CD4-positive, CD25-positive, alpha-beta regulatory T cell (primary cell): ENCODE data around the gene ATP1A4. TPM values are rescaled to one million over a fixed set of nuclear protein-coding genes. Genes with fewer than 3 reads are reported as not detected.

Source experiments
- ATAC-seq, 2 donors: fragments of 150-1000 bp; cut with Tn5 transposase; one replicate each; pipeline ENCODE4 v1.10.0; 2021; ENCODE audit warnings: low read depth in 2 of 2, moderate number of reproducible peaks in 2 of 2, moderate library complexity in 1 of 2
- DNase-seq, 3 donors: peaks; one replicate each; pipeline versions ENCODE4 v3.0.0 to v3.0.0-alpha.2; 2012 to 2022; ENCODE audit warnings: mixed read lengths in 1 of 3
- H3K27ac ChIP-seq: one replicate; pipeline ENCODE4 v1.7.0; 2013; ENCODE audit warnings: mild to moderate bottlenecking, low read length; ENCODE audit not compliant: insufficient read depth, poor library complexity, severe bottlenecking
- H3K27me3 ChIP-seq: one replicate; pipeline ENCODE4 v1.7.0; 2013; ENCODE audit warnings: low read length; ENCODE audit not compliant: control insufficient read depth, insufficient read depth
- H3K36me3 ChIP-seq: one replicate; pipeline ENCODE4 v1.7.0; 2013; ENCODE audit warnings: mild to moderate bottlenecking, low read length, moderate library complexity; ENCODE audit not compliant: control insufficient read depth, insufficient read depth
- H3K4me1 ChIP-seq: 2 replicates; pipeline ENCODE4 v1.7.0; 2013; ENCODE audit warnings: mild to moderate bottlenecking, low read length; ENCODE audit not compliant: insufficient read depth, control insufficient read depth, poor library complexity, severe bottlenecking
- H3K4me3 ChIP-seq: one replicate; pipeline ENCODE4 v1.7.0; 2013; ENCODE audit warnings: low read depth, mild to moderate bottlenecking, low read length, moderate library complexity
- H3K9me3 ChIP-seq, 2 experiments: 1 replicate in 1 of 2; 2 replicates in 1 of 2; pipeline ENCODE4 v1.7.0; 2013; ENCODE audit warnings: low read length in 2 of 2, mild to moderate bottlenecking in 1 of 2, moderate library complexity in 1 of 2; ENCODE audit not compliant: control insufficient read depth in 2 of 2
- H3K27ac Mint-ChIP-seq, 3 donors: one replicate each; pipeline ENCODE4 v1.8.0; 2020 to 2022; ENCODE audit warnings: mild to moderate bottlenecking in 3 of 3, mixed read lengths in 3 of 3, moderate library complexity in 2 of 3
- H3K27me3 Mint-ChIP-seq: one replicate; pipeline ENCODE4 v1.8.0; 2022; ENCODE audit warnings: mild to moderate bottlenecking, mixed read lengths
- H3K36me3 Mint-ChIP-seq: one replicate; pipeline ENCODE4 v1.8.0; 2020; ENCODE audit warnings: mixed read lengths
- H3K4me1 Mint-ChIP-seq, 4 donors: one replicate each; pipeline ENCODE4 v1.8.0; 2020 to 2022; ENCODE audit warnings: mixed read lengths in 4 of 4, mild to moderate bottlenecking in 1 of 4
- H3K4me3 Mint-ChIP-seq, 4 donors: one replicate each; pipeline ENCODE4 v1.8.0; 2020 to 2022; ENCODE audit warnings: mild to moderate bottlenecking in 4 of 4, mixed read lengths in 4 of 4, moderate library complexity in 3 of 4
- H3K9me3 Mint-ChIP-seq, 7 donors: one replicate each; pipeline ENCODE4 v1.8.0; 2020 to 2022; ENCODE audit warnings: mixed read lengths in 7 of 7, mild to moderate bottlenecking in 3 of 7, moderate library complexity in 2 of 7
- polyA plus RNA-seq, 4 donors: library from polyadenylated mRNA; unstranded; fragments of 300-500 nt; fragmentation: Illumina TruSeq; gene quantifications; one replicate each; pipeline ENCODE4 v1.2.3, GENCODE V29; 2021
- total RNA-seq: library from RNA; stranded (reverse); gene quantifications from one replicate; pipeline ENCODE4 v1.2.3, GENCODE V29; 2022

The ATP1A4 gene
- total and polyA plus RNA-seq, 5 donors from 2014 or later = not detected

DNA sequence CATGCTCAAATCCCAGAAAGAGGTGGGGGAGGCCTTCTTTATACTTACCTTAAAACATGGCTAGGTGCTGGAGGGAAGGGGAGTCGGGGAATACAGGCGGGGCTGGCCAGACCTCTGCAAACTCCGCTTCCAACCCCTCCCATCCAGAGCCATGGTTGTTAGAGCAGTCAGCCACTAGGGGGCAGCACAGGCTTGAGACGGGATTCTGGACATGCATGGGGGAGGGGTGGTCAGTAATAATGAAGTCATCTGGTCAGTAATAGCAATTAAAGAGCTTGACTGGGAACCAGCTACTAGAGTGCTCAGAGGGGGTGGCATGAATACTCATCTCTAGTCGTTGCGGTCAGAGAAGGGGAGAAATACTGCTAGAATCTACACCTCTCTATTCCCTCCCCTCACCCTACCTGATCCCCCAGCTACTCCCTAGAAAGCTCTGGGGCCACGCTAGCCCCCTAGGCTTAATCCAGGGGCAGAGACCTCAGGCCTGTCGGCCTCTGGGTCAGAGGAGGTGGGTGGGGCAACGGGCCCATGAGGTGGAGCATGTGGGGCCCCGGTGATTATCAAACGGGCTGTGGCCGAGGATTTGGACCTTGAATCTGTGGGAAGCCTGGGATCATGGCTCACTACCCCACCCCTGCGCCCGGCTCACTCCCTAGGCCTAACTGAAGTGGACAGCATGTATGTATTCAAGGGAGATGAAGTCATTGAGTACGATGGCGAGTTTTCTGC lies 41.9 kb downstream of the ATP1A4 start:
- Mint-ChIP-seq H3K27me3 (peaks cover 5% of the 10 kb centered on the region), H3K36me3 (no peaks in the 10 kb centered on the region), H3K4me1 (no peaks in the 10 kb centered on the region), H3K27ac (no peak overlapping the region), H3K9me3 (no peaks in the 10 kb centered on the region), H3K4me3 (no peak overlapping the region)
- ATAC-seq = peak; percentile 72 to 80
- no peak overlapping the region for H3K4me3 ChIP-seq
- H3K27me3 ChIP-seq = no peaks in the 10 kb centered on the region
- DNase-seq = peak; percentile 70 to 72 (median 71)
- H3K4me1 ChIP-seq = no peaks in the 10 kb centered on the region
- H3K27ac ChIP-seq = no peak overlapping the region
- H3K9me3 ChIP-seq = no peaks in the 10 kb centered on the region
- H3K36me3 ChIP-seq = no peaks in the 10 kb centered on the region

DNA sequence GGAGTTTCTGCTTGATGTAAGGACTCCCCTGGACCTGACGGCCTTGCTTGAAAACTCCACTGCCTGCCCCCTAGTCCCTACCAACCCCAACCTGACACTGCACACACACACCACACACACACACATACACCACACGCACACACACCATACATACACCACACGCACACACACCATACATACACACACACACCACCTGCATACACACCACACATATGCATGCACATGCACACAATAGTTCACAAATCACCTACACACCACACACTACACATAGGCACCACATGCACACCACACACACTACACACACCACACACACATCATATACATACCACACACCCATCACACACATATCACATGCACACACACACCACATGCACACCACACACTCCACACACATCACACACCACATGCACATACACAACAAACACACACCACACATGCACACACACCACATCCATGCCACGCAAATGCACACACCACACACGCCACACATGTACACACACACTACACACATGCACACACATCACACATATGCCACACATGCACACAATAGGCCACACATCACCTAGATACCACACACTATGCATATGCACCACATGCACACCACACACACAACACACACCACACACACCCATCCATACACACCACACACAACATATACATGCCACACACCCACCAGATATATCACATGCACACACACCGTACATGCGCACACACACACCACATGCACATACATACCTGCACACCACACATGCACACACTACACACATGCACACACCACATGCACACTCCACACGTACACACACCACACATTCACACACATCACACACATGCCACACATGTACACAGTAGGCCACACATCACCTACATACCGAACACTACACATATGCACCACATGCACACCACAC lies 42.7 kb downstream of the ATP1A4 start:
- no peak for DNase-seq
- peaks cover 5% of the 10 kb centered on the region for H3K27me3 Mint-ChIP-seq
- H3K27ac Mint-ChIP-seq = no peak overlapping the region
- Histone ChIP-seq H3K27me3 (no peaks in the 10 kb centered on the region), H3K27ac (no peak overlapping the region), H3K4me1 (no peaks in the 10 kb centered on the region), H3K9me3 (no peaks in the 10 kb centered on the region), H3K4me3 (no peak overlapping the region), H3K36me3 (no peaks in the 10 kb centered on the region)
- no peak overlapping the region for H3K4me3 Mint-ChIP-seq
- H3K4me1 Mint-ChIP-seq = no peaks in the 10 kb centered on the region
- no peaks in the 10 kb centered on the region for H3K36me3 Mint-ChIP-seq
- ATAC-seq = no peak
- no peaks in the 10 kb centered on the region for H3K9me3 Mint-ChIP-seq

DNA sequence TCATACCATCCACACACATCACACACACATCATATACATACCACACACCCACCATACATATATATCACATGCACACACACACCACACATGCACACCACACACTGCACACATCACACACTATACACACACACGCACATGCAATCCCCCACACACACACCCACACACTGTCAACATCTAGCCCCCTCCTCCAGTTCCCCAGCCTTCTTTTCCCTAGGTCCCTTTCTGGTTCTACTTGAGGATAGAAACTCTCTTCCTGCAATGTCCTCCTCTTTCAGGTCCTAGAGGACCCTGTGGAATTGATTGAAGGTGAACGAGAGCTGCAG lies 43.3 kb downstream of the ATP1A4 start:
- H3K27me3 ChIP-seq = no peaks in the 10 kb centered on the region
- H3K27me3 Mint-ChIP-seq = peaks cover 5% of the 10 kb centered on the region
- H3K36me3 ChIP-seq = no peaks in the 10 kb centered on the region
- DNase-seq = no peak
- no peaks in the 10 kb centered on the region for H3K9me3 ChIP-seq
- no peaks in the 10 kb centered on the region for H3K36me3 Mint-ChIP-seq
- H3K9me3 Mint-ChIP-seq = no peaks in the 10 kb centered on the region
- H3K27ac Mint-ChIP-seq = no peak overlapping the region
- H3K4me3 ChIP-seq = no peak overlapping the region
- H3K27ac ChIP-seq = no peak overlapping the region
- no peak for ATAC-seq
- H3K4me3 Mint-ChIP-seq = no peak overlapping the region
- H3K4me1 ChIP-seq = no peaks in the 10 kb centered on the region
- H3K4me1 Mint-ChIP-seq = no peaks in the 10 kb centered on the region

DNA sequence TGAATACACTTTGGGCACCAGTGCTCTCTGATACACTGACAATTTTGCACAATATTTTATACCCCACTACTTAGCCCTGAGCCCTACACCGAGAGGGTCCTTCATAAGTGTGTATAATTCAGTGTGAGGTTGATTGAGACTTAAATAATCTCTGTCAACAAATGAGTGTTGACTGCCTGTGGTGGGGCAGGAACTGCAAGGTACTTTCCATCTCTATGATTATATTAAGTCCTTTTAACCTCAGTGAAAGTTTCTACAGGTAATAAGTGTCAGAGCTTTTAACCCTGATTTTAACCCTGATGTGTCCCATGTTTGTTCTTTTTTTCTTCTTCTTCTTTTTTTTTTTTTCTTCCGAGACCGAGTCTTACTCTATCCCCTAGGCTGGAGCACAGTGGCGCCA lies 44.7 kb downstream of the ATP1A4 start:
- ATAC-seq = no peak

DNA sequence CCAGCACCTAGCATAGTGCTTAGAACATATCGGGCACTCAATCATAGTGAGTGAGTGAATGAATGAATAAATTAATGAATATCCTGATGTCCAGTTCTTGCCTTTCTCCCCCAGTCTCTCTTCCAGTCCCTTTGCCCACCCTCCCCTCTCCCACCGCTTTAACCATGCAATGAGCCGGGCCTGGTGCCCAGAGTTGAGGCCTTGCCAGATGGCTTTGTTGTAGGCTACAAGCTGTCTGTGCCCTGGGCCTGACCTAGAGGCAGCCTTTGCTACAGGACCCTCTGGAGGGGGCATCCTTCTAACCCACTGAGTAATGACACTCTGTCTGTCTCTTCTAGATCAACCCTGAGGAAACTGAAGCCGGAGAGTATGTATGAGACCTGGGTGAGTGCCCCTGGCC lies 45.8 kb downstream of the ATP1A4 start:
- H3K36me3 Mint-ChIP-seq = no peaks in the 10 kb centered on the region
- no peaks in the 10 kb centered on the region for H3K27me3 Mint-ChIP-seq
- no peak overlapping the region for H3K27ac Mint-ChIP-seq
- H3K4me1 Mint-ChIP-seq = no peaks in the 10 kb centered on the region
- Histone ChIP-seq H3K27me3 (no peaks in the 10 kb centered on the region), H3K36me3 (no peaks in the 10 kb centered on the region), H3K9me3 (no peaks in the 10 kb centered on the region), H3K27ac (no peak overlapping the region), H3K4me3 (no peak overlapping the region), H3K4me1 (no peaks in the 10 kb centered on the region)
- DNase-seq = no peak
- H3K9me3 Mint-ChIP-seq = no peaks in the 10 kb centered on the region
- ATAC-seq = no peak
- no peak overlapping the region for H3K4me3 Mint-ChIP-seq

More for the DNA sequence above, 44.7 kb downstream of the ATP1A4 start:
- Histone ChIP-seq H3K4me3 (no peak overlapping the region), H3K27ac (no peak overlapping the region), H3K27me3 (no peaks in the 10 kb centered on the region), H3K4me1 (no peaks in the 10 kb centered on the region), H3K36me3 (no peaks in the 10 kb centered on the region), H3K9me3 (no peaks in the 10 kb centered on the region)
- H3K4me3 Mint-ChIP-seq = no peak overlapping the region
- H3K27me3 Mint-ChIP-seq = no peaks in the 10 kb centered on the region
- H3K9me3 Mint-ChIP-seq = no peaks in the 10 kb centered on the region
- no peak for DNase-seq
- H3K27ac Mint-ChIP-seq = no peak overlapping the region
- H3K4me1 Mint-ChIP-seq = no peaks in the 10 kb centered on the region
- H3K36me3 Mint-ChIP-seq = no peaks in the 10 kb centered on the region

DNA sequence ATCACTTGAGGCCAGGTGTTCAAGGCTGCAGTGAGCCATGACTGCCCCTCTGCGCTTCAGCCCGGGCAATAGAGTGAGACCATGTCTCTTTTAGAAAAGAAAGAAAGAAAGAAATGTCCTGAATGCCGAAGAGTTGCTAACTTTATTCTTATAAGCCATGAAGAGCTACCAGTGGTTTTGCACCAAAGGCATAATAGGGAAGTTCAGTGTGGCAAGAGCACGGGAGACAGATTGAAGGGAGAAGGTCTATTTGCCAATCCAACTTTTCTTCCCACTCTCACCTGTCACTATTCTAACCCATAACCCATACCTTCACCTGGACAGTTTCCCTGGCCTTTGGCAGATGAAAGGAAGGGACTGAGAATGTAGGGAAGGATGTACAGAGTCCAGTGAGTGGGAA lies 49.4 kb downstream of the ATP1A4 start:
- Histone ChIP-seq H3K36me3 (no peaks in the 10 kb centered on the region), H3K27me3 (no peaks in the 10 kb centered on the region), H3K27ac (no peak overlapping the region), H3K9me3 (no peaks in the 10 kb centered on the region), H3K4me1 (peaks cover 7% of the 10 kb centered on the region), H3K4me3 (no peak overlapping the region)
- Mint-ChIP-seq H3K4me3 (no peak overlapping the region), H3K4me1 (peaks cover 0 to 14% (median 11%) of the 10 kb centered on the region in 4 donors), H3K36me3 (no peaks in the 10 kb centered on the region), H3K27ac (no peak overlapping the region), H3K9me3 (no peaks in the 10 kb centered on the region), H3K27me3 (no peaks in the 10 kb centered on the region)
- ATAC-seq = no peak
- no peak for DNase-seq

DNA sequence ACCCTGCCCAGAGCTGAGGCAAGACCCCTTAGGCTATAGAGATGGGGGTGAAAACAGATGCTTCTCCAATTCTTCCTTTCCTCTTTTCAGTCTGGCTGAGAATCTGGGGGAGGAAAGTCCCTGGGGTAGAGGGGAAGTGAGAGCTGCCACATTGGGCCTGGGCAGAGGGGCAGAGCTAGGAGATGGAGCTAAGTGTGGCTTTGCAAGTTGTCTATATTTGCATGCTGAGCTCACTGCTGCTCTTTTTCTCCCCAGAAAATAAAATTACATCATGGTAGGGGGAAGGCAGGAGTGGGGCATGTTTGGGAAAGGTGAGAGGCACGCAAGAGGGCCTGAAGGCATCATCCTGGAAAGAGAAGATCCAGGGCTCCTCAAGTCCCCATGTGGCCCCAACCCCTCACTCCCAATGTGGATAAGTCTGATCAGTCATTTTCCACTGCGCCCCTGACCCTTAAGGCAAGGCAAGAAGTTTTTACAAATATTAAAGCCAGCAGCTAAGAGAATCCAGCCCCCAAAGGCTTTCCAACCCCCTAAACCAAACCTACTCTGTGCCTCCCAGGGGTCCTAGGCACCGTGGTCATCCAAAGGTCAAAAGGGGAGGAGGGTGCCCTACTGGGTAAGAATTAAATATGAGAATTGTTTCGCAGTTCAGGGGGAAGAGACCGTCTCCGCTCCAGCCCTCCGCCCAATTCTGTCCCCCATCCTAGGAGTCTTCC lies 53.3 kb downstream of the ATP1A4 start:
- H3K4me1 Mint-ChIP-seq = peaks cover 0 to 46% (median 33%) of the 10 kb centered on the region in 4 donors
- Histone ChIP-seq H3K4me3 (no peak overlapping the region), H3K27me3 (no peaks in the 10 kb centered on the region), H3K4me1 (peaks cover 14% of the 10 kb centered on the region), H3K36me3 (no peaks in the 10 kb centered on the region), H3K9me3 (no peaks in the 10 kb centered on the region), H3K27ac (peak overlapping the region; percentile 73)
- no peaks in the 10 kb centered on the region for H3K36me3 Mint-ChIP-seq
- no peak for DNase-seq
- no peaks in the 10 kb centered on the region for H3K9me3 Mint-ChIP-seq
- ATAC-seq = peak; percentile 7 to 15
- no peaks in the 10 kb centered on the region for H3K27me3 Mint-ChIP-seq
- peak overlapping the region; percentile 72 to 95 (median 91) for H3K27ac Mint-ChIP-seq
- H3K4me3 Mint-ChIP-seq = peak overlapping the region; percentile 87 to 95 (median 91)
